ENCODE data around the gene DOCK1.

DNA sequence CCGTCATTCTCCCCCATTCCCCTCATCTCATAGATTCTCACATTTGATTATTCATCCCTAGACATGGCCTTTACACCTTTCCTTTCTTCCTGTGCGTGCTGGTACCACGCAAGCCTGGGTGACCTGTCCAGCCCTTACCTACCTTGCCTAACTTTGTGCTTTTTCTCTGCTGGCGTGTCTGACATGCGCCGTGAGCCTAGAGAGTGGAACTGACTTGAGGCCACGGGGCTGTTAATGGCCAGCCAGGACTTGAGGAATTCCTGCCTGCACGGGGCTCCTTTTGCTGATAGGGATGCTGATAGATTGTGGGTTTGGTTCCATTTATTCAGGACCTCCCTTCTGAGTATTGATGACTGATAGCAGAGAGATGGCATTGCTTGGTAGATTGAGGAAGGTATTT, 134.2 kb downstream of the DOCK1 start:
- TF ChIP-seq, protein P1, sequence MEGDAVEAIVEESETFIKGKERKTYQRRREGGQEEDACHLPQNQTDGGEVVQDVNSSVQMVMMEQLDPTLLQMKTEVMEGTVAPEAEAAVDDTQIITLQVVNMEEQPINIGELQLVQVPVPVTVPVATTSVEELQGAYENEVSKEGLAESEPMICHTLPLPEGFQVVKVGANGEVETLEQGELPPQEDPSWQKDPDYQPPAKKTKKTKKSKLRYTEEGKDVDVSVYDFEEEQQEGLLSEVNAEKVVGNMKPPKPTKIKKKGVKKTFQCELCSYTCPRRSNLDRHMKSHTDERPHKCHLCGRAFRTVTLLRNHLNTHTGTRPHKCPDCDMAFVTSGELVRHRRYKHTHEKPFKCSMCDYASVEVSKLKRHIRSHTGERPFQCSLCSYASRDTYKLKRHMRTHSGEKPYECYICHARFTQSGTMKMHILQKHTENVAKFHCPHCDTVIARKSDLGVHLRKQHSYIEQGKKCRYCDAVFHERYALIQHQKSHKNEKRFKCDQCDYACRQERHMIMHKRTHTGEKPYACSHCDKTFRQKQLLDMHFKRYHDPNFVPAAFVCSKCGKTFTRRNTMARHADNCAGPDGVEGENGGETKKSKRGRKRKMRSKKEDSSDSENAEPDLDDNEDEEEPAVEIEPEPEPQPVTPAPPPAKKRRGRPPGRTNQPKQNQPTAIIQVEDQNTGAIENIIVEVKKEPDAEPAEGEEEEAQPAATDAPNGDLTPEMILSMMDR (conservative IDR thresholded peaks at IDR 0.05) = no peak
- TF ChIP-seq ZFX (IDR thresholded peaks at IDR 0.05) = no peak

All from C4-2B (cell line).